ENCODE data around the gene NOL4L. TPM values are rescaled to one million over a fixed set of nuclear protein-coding genes. Genes with fewer than 3 reads are reported as not detected.

NOL4L gene
- total and polyA plus RNA-seq, 12 donors: 1.5 to 10.1 (median 5.1) TPM

DNA sequence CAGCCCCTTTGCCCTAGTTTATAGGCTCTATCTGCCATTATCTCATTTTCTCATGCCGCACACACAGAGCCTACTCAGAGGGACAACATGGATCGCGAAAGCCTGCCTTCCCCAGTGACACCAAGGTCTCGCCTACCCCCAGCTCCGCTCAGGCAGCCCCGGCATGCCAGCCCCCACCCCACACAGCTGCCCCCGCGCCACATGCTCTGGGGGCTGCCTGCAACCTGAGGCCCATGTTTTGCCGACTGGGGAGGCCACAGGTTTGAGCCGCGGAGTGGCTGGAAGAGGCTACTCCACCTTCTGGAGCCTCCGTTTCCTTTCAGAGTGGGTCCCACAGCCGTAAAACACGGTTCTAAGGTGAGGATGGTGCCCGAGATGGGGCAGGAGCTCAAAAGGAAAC lies 124.9 kb downstream of the NOL4L start:
- TF ChIP-seq CTCF (IDR thresholded peaks at IDR 0.05): no peak
- H3K27me3 ChIP-seq: no peaks in the 10 kb centered on the region
- no peak for ATAC-seq
- H3K4me1 ChIP-seq: peaks cover 5 to 45% (median 23%) of the 10 kb centered on the region in 9 donors
- no peak overlapping the region for H3K27ac ChIP-seq
- H3K36me3 ChIP-seq: peaks cover 0 to 23% (median 0%) of the 10 kb centered on the region in 9 donors
- no peak overlapping the region for H3K4me3 ChIP-seq
- 86 to 89% methylated on average over 15 of the region's 15 CpGs for WGBS, 2 donors
- no peaks in the 10 kb centered on the region for H3K9me3 ChIP-seq
- intact Hi-C loops (cut with DNase I): loop anchor here in 1 of 10 donors (10.0 kb wide), 1 partner anchor 255 kb away; the partner anchor contains the start of genes PLAGL2 and POFUT1
- no peak for DNase-seq

DNA sequence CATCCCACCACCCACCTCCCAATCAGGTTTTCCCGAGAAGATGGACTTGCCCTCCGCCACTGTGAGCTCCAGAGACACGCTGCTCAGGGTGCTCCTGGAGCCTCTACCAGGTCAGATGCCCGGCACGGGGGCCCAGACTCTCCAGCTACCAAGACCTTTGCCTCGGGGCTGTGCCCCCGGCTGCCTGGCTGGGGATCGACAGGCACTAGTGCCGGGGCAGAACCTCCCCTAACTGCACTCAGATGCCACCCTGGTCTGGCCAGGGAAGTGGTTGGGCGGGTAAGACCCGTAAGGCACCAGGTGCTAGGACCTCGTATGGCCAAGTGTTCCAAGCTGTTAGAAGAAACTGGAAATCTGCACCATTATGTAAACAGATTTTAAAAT lies 126.3 kb downstream of the NOL4L start:
- no peak for ATAC-seq
- WGBS, 2 donors: 92 to 93% methylated on average over 12 of the region's 12 CpGs
- H3K36me3 ChIP-seq: peaks cover 0 to 36% (median 0%) of the 10 kb centered on the region in 9 donors
- TF ChIP-seq CTCF (IDR thresholded peaks at IDR 0.05): no peak
- no peaks in the 10 kb centered on the region for H3K9me3 ChIP-seq
- H3K4me3 ChIP-seq: no peak overlapping the region
- no peaks in the 10 kb centered on the region for H3K27me3 ChIP-seq
- H3K4me1 ChIP-seq: peaks cover 3 to 34% (median 19%) of the 10 kb centered on the region in 9 donors
- no peak overlapping the region for H3K27ac ChIP-seq
- no peak for DNase-seq
- intact Hi-C loops (cut with DNase I): no loop called here

GRCh38 chr20:32458061-32458836 lies 126.9 kb downstream of the NOL4L start:
- H3K4me3 ChIP-seq: no peak overlapping the region
- H3K27ac ChIP-seq: peak overlapping the region in 1 of 10 donors; percentile 26
- no peaks in the 10 kb centered on the region for H3K27me3 ChIP-seq
- ATAC-seq (no peak), DNase-seq (no peak)
- WGBS, 2 donors: 86 to 89% methylated on average over 10 of the region's 10 CpGs
- intact Hi-C loops (cut with DNase I): no loop called here
- peaks cover 3 to 29% (median 19%) of the 10 kb centered on the region in 9 donors for H3K4me1 ChIP-seq
- H3K36me3 ChIP-seq: peaks cover 0 to 42% (median 2%) of the 10 kb centered on the region in 9 donors
- no peak for TF ChIP-seq CTCF (IDR thresholded peaks at IDR 0.05)
- H3K9me3 ChIP-seq: no peaks in the 10 kb centered on the region

DNA sequence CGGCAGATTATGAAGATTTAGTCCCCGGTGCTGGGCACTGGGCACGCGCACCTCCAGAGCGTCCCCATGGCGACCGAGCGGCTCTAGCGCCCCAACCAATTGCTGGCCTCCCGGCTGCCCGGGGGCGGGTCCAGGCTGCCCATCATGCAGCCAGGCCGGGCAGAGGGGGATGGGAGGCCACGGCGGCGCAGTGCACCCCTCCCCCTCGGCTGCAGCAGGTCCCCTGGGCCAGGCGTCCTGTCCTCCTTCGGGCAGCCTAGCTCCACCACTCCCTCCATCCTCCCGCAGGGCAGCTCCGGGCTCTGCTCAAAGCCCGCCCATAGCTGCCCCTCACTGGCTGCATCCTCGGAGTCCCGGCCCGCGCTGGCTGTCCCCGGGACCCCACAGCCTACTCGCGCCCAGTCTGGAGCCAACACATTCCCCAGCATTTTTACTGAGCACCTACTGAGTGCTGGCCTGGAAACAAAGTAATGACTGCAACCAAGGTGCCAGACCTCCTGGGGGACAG lies 127.6 kb downstream of the NOL4L start:
- no peak for TF ChIP-seq CTCF (IDR thresholded peaks at IDR 0.05)
- no peaks in the 10 kb centered on the region for H3K9me3 ChIP-seq
- ATAC-seq: peak; percentile 75 to 90 (median 84)
- H3K4me3 ChIP-seq: peak overlapping the region; percentile 38 to 74 (median 57)
- intact Hi-C loops (cut with DNase I): no loop called here
- H3K36me3 ChIP-seq: peaks cover 0 to 49% (median 9%) of the 10 kb centered on the region in 9 donors
- peaks cover 3 to 24% (median 16%) of the 10 kb centered on the region in 9 donors for H3K4me1 ChIP-seq
- 11 to 17% methylated on average over 29 of the region's 29 CpGs for WGBS, 2 donors
- peak overlapping the region in 3 of 10 donors; percentile 23 to 53 (median 26) for H3K27ac ChIP-seq
- no peaks in the 10 kb centered on the region for H3K27me3 ChIP-seq
- DNase-seq: peak; percentile 50 to 60
